Fibroblast of the aortic adventitia (primary cell): Measurements from ENCODE around the gene IFITM1. TPM values are rescaled to one million over a fixed set of nuclear protein-coding genes. Genes with fewer than 3 reads are reported as not detected.

ENCODE experiments used
- DNase-seq: peaks from one replicate; pipeline ENCODE4 v3.0.0-alpha.2; 2010; ENCODE audit warnings: low read depth
- H3K4me3 ChIP-seq: 2 replicates; pipeline ENCODE4 v1.5.1; 2011; ENCODE audit warnings: low read depth, mild to moderate bottlenecking, control low read depth, low read length, moderate library complexity
- total RNA-seq: library from RNA; depleted of rRNA; stranded (reverse); fragments of >200 nt; gene quantifications from 2 replicates; pipeline ENCODE4 v1.2.3, GENCODE V29; 2012; ENCODE audit warnings: low replicate concordance
- TF ChIP-seq, protein P1 (sequence below): IDR thresholded peaks from 2 replicates; pipeline ENCODE4 v1.5.1; 2011; ENCODE audit warnings: mild to moderate bottlenecking, low read length, control low read depth, inconsistent platforms; ENCODE audit not compliant: insufficient read depth

IFITM1 gene
- total RNA-seq, 1 donor = 24.2 TPM

- no peak for DNase-seq
Measured at GRCh38 chr11:279966-280705, 33.7 kb upstream of the IFITM1 start.

DNA sequence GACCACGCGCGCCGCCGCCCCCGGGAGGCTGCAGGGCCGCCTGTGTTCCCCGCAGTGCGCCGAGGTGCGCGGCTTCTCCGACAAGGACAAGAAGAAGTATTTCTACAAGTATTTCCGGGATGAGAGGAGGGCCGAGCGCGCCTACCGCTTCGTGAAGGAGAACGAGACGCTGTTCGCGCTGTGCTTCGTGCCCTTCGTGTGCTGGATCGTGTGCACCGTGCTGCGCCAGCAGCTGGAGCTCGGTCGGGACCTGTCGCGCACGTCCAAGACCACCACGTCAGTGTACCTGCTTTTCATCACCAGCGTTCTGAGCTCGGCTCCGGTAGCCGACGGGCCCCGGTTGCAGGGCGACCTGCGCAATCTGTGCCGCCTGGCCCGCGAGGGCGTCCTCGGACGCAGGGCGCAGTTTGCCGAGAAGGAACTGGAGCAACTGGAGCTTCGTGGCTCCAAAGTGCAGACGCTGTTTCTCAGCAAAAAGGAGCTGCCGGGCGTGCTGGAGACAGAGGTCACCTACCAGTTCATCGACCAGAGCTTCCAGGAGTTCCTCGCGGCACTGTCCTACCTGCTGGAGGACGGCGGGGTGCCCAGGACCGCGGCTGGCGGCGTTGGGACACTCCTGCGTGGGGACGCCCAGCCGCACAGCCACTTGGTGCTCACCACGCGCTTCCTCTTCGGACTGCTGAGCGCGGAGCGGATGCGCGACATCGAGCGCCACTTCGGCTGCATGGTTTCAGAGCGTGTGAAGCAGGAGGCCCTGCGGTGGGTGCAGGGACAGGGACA, 32.9 kb upstream of the IFITM1 start:
- TF ChIP-seq, protein P1, sequence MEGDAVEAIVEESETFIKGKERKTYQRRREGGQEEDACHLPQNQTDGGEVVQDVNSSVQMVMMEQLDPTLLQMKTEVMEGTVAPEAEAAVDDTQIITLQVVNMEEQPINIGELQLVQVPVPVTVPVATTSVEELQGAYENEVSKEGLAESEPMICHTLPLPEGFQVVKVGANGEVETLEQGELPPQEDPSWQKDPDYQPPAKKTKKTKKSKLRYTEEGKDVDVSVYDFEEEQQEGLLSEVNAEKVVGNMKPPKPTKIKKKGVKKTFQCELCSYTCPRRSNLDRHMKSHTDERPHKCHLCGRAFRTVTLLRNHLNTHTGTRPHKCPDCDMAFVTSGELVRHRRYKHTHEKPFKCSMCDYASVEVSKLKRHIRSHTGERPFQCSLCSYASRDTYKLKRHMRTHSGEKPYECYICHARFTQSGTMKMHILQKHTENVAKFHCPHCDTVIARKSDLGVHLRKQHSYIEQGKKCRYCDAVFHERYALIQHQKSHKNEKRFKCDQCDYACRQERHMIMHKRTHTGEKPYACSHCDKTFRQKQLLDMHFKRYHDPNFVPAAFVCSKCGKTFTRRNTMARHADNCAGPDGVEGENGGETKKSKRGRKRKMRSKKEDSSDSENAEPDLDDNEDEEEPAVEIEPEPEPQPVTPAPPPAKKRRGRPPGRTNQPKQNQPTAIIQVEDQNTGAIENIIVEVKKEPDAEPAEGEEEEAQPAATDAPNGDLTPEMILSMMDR = no peak
- DNase-seq = no peak
- no peak overlapping the region for H3K4me3 ChIP-seq

More at GRCh38 chr11:279966-280705, 33.7 kb upstream of the IFITM1 start:
- no peak overlapping the region for H3K4me3 ChIP-seq
- TF ChIP-seq, protein P1 = no peak

GRCh38 chr11:281486-282161, 32.2 kb upstream of the IFITM1 start:
- DNase-seq = no peak
- H3K4me3 ChIP-seq = no peak overlapping the region
- TF ChIP-seq, protein P1 = no peak

GRCh38 chr11:282171-282570, 31.7 kb upstream of the IFITM1 start:
- H3K4me3 ChIP-seq = no peak overlapping the region
- DNase-seq = no peak
- TF ChIP-seq, protein P1 = no peak

- no peak overlapping the region for H3K4me3 ChIP-seq
- TF ChIP-seq, protein P1 = no peak
- no peak for DNase-seq
Measured at GRCh38 chr11:282630-283360, 31.0 kb upstream of the IFITM1 start.

DNA sequence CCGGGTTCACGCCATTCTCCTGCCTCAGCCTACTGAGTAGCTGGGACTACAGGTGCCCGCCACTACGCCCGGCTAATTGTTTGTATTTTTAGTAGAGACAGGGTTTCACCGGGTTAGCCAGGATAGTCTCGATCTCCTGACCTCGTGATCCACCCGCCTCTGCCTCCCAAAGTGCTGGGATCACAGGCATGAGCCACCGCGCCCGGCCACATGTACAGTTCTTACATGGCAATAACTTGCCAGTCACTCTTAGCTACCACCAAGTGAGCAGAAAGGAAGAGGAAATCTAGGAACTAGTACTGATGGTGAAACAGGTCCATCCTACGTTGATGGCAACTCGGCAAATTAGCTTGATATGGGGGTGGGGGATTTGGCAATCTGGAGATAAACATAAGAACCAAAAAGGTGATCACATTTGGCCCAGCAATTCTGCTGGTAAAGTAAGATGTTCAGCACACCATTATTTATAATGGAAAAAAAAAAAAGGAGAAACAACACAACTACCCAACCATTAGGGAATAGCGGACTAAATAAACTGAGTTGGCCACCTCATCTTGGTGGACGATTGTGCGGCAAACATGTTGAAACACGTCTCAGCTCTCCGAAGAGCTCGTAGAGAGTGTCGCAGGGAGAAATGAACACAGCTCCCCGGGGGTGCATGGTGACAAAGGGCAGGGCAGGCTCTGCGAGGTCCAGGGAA, 30.3 kb upstream of the IFITM1 start:
- no peak overlapping the region for H3K4me3 ChIP-seq
- TF ChIP-seq, protein P1 = no peak
- DNase-seq = no peak
